ENCODE results near the gene TBC1D22A. TPM values are rescaled to one million over a fixed set of nuclear protein-coding genes. Genes with fewer than 3 reads are reported as not detected.

The TBC1D22A gene
- total RNA-seq, 4 donors from 2014 or later, result 16.2 to 22.2 (median 17.8) TPM

GRCh38 chr22:47202819-47203553, 440.5 kb downstream of the TBC1D22A start:
- H3K27me3 ChIP-seq, result peaks cover 82% of the 10 kb centered on the region
- WGBS, 2 donors (ENCODE audit: low coverage in 1 of 2), result 83 to 100% methylated on average over 1 to 4 of the region's 16 CpGs

DNA sequence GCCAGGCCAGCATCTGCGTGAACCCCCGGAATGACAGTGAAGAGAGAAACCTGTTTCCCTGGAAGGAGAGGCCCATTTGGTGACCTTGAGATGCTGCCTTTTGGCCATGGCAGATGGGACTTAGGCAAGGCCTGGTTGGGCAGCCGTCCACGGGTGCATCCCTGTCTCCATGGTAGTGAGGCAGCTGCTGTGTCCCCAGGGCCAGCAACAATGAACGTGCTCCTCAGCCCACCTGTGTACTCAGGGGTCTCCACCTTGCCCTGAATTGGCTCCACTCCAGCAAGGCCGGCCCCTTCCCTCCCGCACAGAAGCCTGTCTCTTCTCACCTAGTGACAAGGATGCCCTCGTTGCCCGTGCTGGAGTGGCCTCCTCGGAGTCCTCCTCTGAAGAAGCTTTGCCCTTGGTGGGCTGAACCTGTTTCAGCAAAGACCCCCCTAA, 441.1 kb downstream of the TBC1D22A start:
- TF ChIP-seq POLR2A (IDR thresholded peaks at IDR 0.05), result no peak
- TF ChIP-seq POLR2AphosphoS5 (IDR thresholded peaks at IDR 0.05), result no peak
- TF ChIP-seq CTCF (IDR thresholded peaks at IDR 0.05), result no peak
- TF ChIP-seq EP300 (IDR thresholded peaks at IDR 0.05), result no peak
- 68% methylated on average over 9 of the region's 10 CpGs; no CpG with 5 or more reads in 1 of the 2 donors for WGBS, 2 donors (ENCODE audit: low coverage in 1 of 2)
- Histone ChIP-seq H3K27me3 (peaks cover 82% of the 10 kb centered on the region), H3K36me3 (no peaks in the 10 kb centered on the region), H3K9me3 (no peaks in the 10 kb centered on the region), H3K27ac (no peak overlapping the region), H3K4me3 (no peak overlapping the region), H3K4me1 (no peaks in the 10 kb centered on the region)
- no peak for ATAC-seq

More at GRCh38 chr22:47202819-47203553, 440.5 kb downstream of the TBC1D22A start:
- H3K9me3 ChIP-seq, result no peaks in the 10 kb centered on the region
- H3K4me3 ChIP-seq, result no peak overlapping the region
- no peak overlapping the region for H3K27ac ChIP-seq
- no peak for TF ChIP-seq CTCF (IDR thresholded peaks at IDR 0.05)
- TF ChIP-seq POLR2A (IDR thresholded peaks at IDR 0.05), result no peak
- no peak for TF ChIP-seq EP300 (IDR thresholded peaks at IDR 0.05)
- no peak for TF ChIP-seq POLR2AphosphoS5 (IDR thresholded peaks at IDR 0.05)
- no peak for ATAC-seq
- H3K4me1 ChIP-seq, result no peaks in the 10 kb centered on the region
- H3K36me3 ChIP-seq, result no peaks in the 10 kb centered on the region

DNA sequence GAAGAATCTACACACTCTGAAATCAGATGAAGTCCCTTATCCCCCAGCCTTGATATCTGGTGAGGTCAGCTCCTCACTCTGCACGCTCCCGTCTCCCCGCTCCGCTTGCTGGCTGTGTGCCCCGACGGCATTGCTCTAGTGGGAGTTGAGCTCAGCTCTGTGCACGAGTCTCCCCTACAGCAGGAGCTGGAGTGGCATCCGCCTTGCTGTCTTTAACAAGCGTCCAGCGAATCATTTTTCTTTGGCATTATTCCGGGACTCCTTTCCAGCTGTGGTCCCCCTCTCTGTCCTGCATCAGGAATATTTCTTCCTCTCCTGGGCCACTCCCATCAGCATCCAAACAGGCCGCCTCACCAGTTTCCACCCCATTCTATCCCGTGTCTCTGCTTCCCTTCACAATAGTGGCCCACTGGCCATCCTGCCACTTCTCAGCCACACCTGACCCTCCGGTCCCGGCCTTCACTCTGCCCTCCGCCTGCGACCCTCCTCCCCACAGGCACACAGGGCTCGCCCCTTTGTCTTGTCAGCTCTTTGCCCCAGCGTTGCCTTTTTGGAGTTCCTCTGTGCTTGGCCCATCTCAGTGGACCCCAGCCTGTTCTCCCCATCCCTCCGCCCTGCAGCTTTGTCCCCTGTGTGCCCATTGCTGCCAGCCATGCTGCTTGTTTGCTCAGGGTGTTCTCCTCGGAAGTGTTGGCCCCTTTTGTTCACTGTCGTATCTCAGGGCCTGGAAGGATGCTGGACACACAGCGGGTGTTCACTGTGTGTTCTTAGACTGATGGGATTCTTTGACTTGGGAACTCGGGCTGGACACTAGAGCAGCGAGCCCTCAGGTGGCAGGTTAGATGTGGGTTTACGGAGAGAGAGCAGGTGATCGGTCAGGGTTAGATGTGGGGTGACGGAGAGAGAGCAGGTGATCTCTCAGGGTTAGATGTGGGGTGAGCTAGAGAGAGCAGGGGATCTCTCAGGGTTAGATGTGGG, 441.8 kb downstream of the TBC1D22A start:
- H3K4me3 ChIP-seq, result no peak overlapping the region
- no peak for ATAC-seq
- no peaks in the 10 kb centered on the region for H3K36me3 ChIP-seq
- peaks cover 82% of the 10 kb centered on the region for H3K27me3 ChIP-seq
- H3K27ac ChIP-seq, result no peak overlapping the region
- TF ChIP-seq EP300 (IDR thresholded peaks at IDR 0.05) (no peak), POLR2A (IDR thresholded peaks at IDR 0.05) (no peak), POLR2AphosphoS5 (IDR thresholded peaks at IDR 0.05) (no peak), CTCF (IDR thresholded peaks at IDR 0.05) (no peak)
- 59 to 76% methylated on average over 14 to 23 of the region's 28 CpGs for WGBS, 2 donors (ENCODE audit: low coverage in 1 of 2)
- no peaks in the 10 kb centered on the region for H3K9me3 ChIP-seq
- H3K4me1 ChIP-seq, result no peaks in the 10 kb centered on the region

DNA sequence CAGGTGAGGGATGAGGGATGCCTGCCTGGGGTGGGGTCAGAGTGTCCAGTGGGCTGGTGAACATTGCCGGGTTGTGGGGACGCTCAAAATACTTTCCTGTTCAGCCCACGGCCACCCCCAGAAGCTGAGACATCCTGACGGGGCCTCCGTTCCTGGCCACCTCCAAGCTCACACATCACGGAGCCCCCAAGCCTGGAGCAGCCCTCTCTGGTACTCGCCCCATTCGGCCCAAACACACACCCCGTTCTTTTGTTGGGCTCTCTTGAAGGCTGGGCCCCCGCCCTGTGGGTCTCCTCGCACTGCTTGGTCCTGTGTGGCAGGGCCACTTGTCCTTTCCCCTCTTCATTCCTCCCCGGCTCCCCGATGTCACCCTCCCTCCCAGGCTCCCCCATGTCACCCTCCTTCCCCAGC, 442.6 kb downstream of the TBC1D22A start:
- Histone ChIP-seq H3K4me3 (no peak overlapping the region), H3K27ac (no peak overlapping the region), H3K4me1 (no peaks in the 10 kb centered on the region), H3K27me3 (peaks cover 77% of the 10 kb centered on the region), H3K9me3 (no peaks in the 10 kb centered on the region), H3K36me3 (no peaks in the 10 kb centered on the region)
- TF ChIP-seq POLR2AphosphoS5 (IDR thresholded peaks at IDR 0.05) (no peak), CTCF (IDR thresholded peaks at IDR 0.05) (no peak), EP300 (IDR thresholded peaks at IDR 0.05) (no peak), POLR2A (IDR thresholded peaks at IDR 0.05) (no peak)
- no peak for ATAC-seq
- WGBS, 2 donors (ENCODE audit: low coverage in 1 of 2), result 91 to 100% methylated on average over 2 to 13 of the region's 13 CpGs

Measured in gastroesophageal sphincter (tissue), 4 donors.